Renal pelvis (tissue), 12 donors: ENCODE results near the gene CCDC152. TPM values are rescaled to one million over a fixed set of nuclear protein-coding genes. Genes with fewer than 3 reads are reported as not detected.
A peak's percentile ranks its signal among the peaks of the same experiment; 100 is the strongest.
"Not testable (repeated sequence)": the region's sequence is repeated elsewhere in the genome, so short reads cannot be mapped to it uniquely, and the experiment has no call there.

ENCODE experiments used
- DNase-seq: peaks from one replicate; pipeline ENCODE4 v3.0.0-alpha.2; 2013
- long read RNA-seq, 16 experiments: transcript quantifications; one replicate each; lab custom pipeline, GENCODE V29; 2026
- polyA plus RNA-seq, 3 donors: library from polyadenylated mRNA; unstranded; fragments of 120-200 nt; gene quantifications; one replicate each; pipeline ENCODE4 v1.2.1, GENCODE V29; 2013; ENCODE audit not compliant: insufficient read length in 3 of 3

Gene CCDC152
- polyA plus RNA-seq = 10 to 100 TPM; 13.5 to 14.9 (median 14.2) TPM
- long read RNA-seq, donor 1, partial matches to known transcripts = 160 of 380 reads
- long read RNA-seq, donor 1, other reads (novel, unspliced or antisense) = 220 of 380 reads
- long read RNA-seq, donor 2, partial matches to known transcripts = 0 of 2 reads
- long read RNA-seq, donor 2, other reads (novel, unspliced or antisense) = 0 of 2 reads
- long read RNA-seq, donor 3, partial matches to known transcripts = 259 of 277 reads
- long read RNA-seq, donor 3, other reads (novel, unspliced or antisense) = 17 of 277 reads
- long read RNA-seq, donor 4, partial matches to known transcripts = 352 of 362 reads
- long read RNA-seq, donor 4, other reads (novel, unspliced or antisense) = 10 of 362 reads
- long read RNA-seq, donor 5, partial matches to known transcripts = 0 of 1 reads
- long read RNA-seq, donor 5, other reads (novel, unspliced or antisense) = 0 of 1 reads
- long read RNA-seq, donor 6, partial matches to known transcripts = 348 of 368 reads
- long read RNA-seq, donor 6, other reads (novel, unspliced or antisense) = 17 of 368 reads
- long read RNA-seq, donor 7, partial matches to known transcripts = 1,367 of 1,380 reads
- long read RNA-seq, donor 7, other reads (novel, unspliced or antisense) = 11 of 1,380 reads
- long read RNA-seq, donor 8, partial matches to known transcripts = 500 of 500 reads
- long read RNA-seq, donor 8, other reads (novel, unspliced or antisense) = 0 of 500 reads
- long read RNA-seq, donor 9, transcript CCDC152-201 (9 exons, 3,431 nt) = major isoform, 5 of 502 reads
- long read RNA-seq, donor 9, partial matches to known transcripts = 481 of 502 reads
- long read RNA-seq, donor 9, other reads (novel, unspliced or antisense) = 16 of 502 reads
- long read RNA-seq, donor 10, partial matches to known transcripts = 950 of 950 reads
- long read RNA-seq, donor 10, other reads (novel, unspliced or antisense) = 0 of 950 reads
- long read RNA-seq, donor 11, partial matches to known transcripts = 213 of 229 reads
- long read RNA-seq, donor 11, other reads (novel, unspliced or antisense) = 15 of 229 reads
- long read RNA-seq, donor 12, partial matches to known transcripts = 1,648 of 1,680 reads
- long read RNA-seq, donor 12, other reads (novel, unspliced or antisense) = 31 of 1,680 reads
- long read RNA-seq, donor 13, partial matches to known transcripts = 215 of 222 reads
- long read RNA-seq, donor 13, other reads (novel, unspliced or antisense) = 7 of 222 reads
- long read RNA-seq, donor 14, partial matches to known transcripts = 456 of 478 reads
- long read RNA-seq, donor 14, other reads (novel, unspliced or antisense) = 21 of 478 reads
- long read RNA-seq, donor 15, partial matches to known transcripts = 291 of 700 reads
- long read RNA-seq, donor 15, other reads (novel, unspliced or antisense) = 406 of 700 reads
- long read RNA-seq, donor 16, partial matches to known transcripts = 125 of 354 reads
- long read RNA-seq, donor 16, other reads (novel, unspliced or antisense) = 226 of 354 reads

GRCh38 chr5:42756606-42757601, at the start of gene CCDC152:
CCDC152 (plus strand) TSS chr5:42756818; CDS start chr5:42759122, 2,304 bp downstream.
- peak; percentile 10 for DNase-seq

- peak; percentile 14 for DNase-seq
These were observed 40.8 kb upstream of the CCDC152 start for GRCh38 chr5:42715785-42716184.

GRCh38 chr5:42718591-42718990, 38.0 kb upstream of the CCDC152 start:
- DNase-seq = no peak

GRCh38 chr5:42719034-42719433, 37.6 kb upstream of the CCDC152 start:
- DNase-seq = no peak

- no peak for DNase-seq
These were observed 36.4 kb upstream of the CCDC152 start for GRCh38 chr5:42720251-42720650.

- DNase-seq = no peak
These were observed 35.1 kb upstream of the CCDC152 start for GRCh38 chr5:42721484-42721883.

- not testable (repeated sequence) for DNase-seq
These were observed 22.0 kb upstream of the CCDC152 start for GRCh38 chr5:42734531-42735058.

GRCh38 chr5:42740920-42741319, 15.7 kb upstream of the CCDC152 start:
- no peak for DNase-seq

- DNase-seq = no peak
These were observed 11.2 kb upstream of the CCDC152 start for GRCh38 chr5:42745426-42745825.

- DNase-seq = no peak
These were observed 10.8 kb upstream of the CCDC152 start for GRCh38 chr5:42745856-42746255.

GRCh38 chr5:42749020-42749419, 7.6 kb upstream of the CCDC152 start:
- DNase-seq = no peak

GRCh38 chr5:42750507-42750906, 6.1 kb upstream of the CCDC152 start:
- DNase-seq = no peak

GRCh38 chr5:42751044-42751443, 5.6 kb upstream of the CCDC152 start:
- DNase-seq = no peak

- DNase-seq = no peak
These were observed 3.5 kb upstream of the CCDC152 start for GRCh38 chr5:42753099-42753498.

- DNase-seq = no peak
These were observed 2.8 kb downstream of the CCDC152 start for GRCh38 chr5:42759456-42759855.

- no peak for DNase-seq
These were observed 3.8 kb downstream of the CCDC152 start for GRCh38 chr5:42760426-42760825.

- no peak for DNase-seq
These were observed 5.2 kb downstream of the CCDC152 start for GRCh38 chr5:42761791-42762190.

GRCh38 chr5:42767491-42768105, 11.0 kb downstream of the CCDC152 start:
- DNase-seq = peak; percentile 22

- no peak for DNase-seq
These were observed 11.5 kb downstream of the CCDC152 start for GRCh38 chr5:42768106-42768504.
